ENCODE data around the gene ATP6V1C2. TPM values are rescaled to one million over a fixed set of nuclear protein-coding genes. Genes with fewer than 3 reads are reported as not detected.

Gene ATP6V1C2
- total and polyA plus RNA-seq, 2 experiments from 2014 or later = 0.14 to 2.1 TPM

DNA sequence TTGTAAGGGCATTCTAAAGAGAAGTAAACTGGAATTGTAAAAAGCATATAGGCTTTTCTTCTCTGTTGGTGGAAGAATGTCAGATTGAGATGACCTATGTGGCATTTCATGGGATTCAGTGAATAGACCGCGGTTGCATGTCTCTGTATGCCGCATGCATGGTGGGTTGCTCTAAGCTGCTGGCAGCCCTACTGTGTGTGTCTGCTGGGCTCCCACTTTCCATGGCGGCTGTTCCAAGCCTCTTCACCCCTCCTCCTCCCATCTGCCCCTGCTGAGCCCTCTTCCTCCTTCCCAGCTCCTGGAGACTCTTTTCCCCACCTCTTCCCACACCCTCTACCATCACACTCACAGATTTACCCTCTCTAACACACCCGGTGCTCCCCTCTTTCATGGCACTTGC lies 12.6 kb downstream of the ATP6V1C2 start:
- ATAC-seq = no peak
- H3K27me3 ChIP-seq (ENCODE audit: insufficient read depth) = no peaks in the 10 kb centered on the region
- no peaks in the 10 kb centered on the region for H3K36me3 Mint-ChIP-seq (ENCODE audit: low read depth)

GRCh38 chr2:10738192-10738591 lies 16.8 kb downstream of the ATP6V1C2 start:
- H3K4me3 ChIP-seq = no peak overlapping the region
- no peaks in the 10 kb centered on the region for H3K36me3 Mint-ChIP-seq (ENCODE audit: low read depth)
- ATAC-seq (no peak), DNase-seq (ENCODE audit: low spot score) (no peak)
- H3K36me3 ChIP-seq (ENCODE audit: insufficient read depth) = no peaks in the 10 kb centered on the region
- H3K27ac Mint-ChIP-seq = no peak overlapping the region
- peaks cover 2% of the 10 kb centered on the region for H3K27me3 Mint-ChIP-seq (ENCODE audit: insufficient read depth, low read depth, poor library complexity)
- H3K27me3 ChIP-seq (ENCODE audit: insufficient read depth) = no peaks in the 10 kb centered on the region
- no peaks in the 10 kb centered on the region for H3K9me3 Mint-ChIP-seq
- no peaks in the 10 kb centered on the region for H3F3A ChIP-seq (replicated peaks; ENCODE audit: low read depth)
- no peak overlapping the region for H3K4me3 Mint-ChIP-seq
- no peak overlapping the region for H3K27ac ChIP-seq (ENCODE audit: low read depth)
- no peaks in the 10 kb centered on the region for H3K4me1 ChIP-seq (ENCODE audit: insufficient read depth)
- H3K9me2 ChIP-seq (ENCODE audit: insufficient read depth) = no peaks in the 10 kb centered on the region
- no peaks in the 10 kb centered on the region for H4K20me1 ChIP-seq (replicated peaks; ENCODE audit: insufficient read depth)
- H3K4me2 ChIP-seq = no peak overlapping the region
- no peak overlapping the region for H2AFZ ChIP-seq
- H3K79me2 ChIP-seq (replicated peaks; ENCODE audit: insufficient read depth) = no peaks in the 10 kb centered on the region
- peaks cover 4% of the 10 kb centered on the region; the same call in 1 of the 3 replicates for H3K4me1 Mint-ChIP-seq
- no peak for TF ChIP-seq ZNF462 (CRISPR knock-in tag; IDR thresholded peaks at IDR 0.05)
- no peak for TF ChIP-seq POLR2AphosphoS5 (IDR thresholded peaks at IDR 0.05; ENCODE audit: low read depth)
- TF ChIP-seq ZNF331 (CRISPR knock-in tag; IDR thresholded peaks at IDR 0.05; ENCODE audit: low read depth) = no peak
- TF ChIP-seq JUNB (IDR thresholded peaks at IDR 0.05; ENCODE audit: unreplicated experiment) = no peak
- no peak for TF ChIP-seq EZH2phosphoT487 (IDR thresholded peaks at IDR 0.05; ENCODE audit: unreplicated experiment)
- TF ChIP-seq, protein P1, sequence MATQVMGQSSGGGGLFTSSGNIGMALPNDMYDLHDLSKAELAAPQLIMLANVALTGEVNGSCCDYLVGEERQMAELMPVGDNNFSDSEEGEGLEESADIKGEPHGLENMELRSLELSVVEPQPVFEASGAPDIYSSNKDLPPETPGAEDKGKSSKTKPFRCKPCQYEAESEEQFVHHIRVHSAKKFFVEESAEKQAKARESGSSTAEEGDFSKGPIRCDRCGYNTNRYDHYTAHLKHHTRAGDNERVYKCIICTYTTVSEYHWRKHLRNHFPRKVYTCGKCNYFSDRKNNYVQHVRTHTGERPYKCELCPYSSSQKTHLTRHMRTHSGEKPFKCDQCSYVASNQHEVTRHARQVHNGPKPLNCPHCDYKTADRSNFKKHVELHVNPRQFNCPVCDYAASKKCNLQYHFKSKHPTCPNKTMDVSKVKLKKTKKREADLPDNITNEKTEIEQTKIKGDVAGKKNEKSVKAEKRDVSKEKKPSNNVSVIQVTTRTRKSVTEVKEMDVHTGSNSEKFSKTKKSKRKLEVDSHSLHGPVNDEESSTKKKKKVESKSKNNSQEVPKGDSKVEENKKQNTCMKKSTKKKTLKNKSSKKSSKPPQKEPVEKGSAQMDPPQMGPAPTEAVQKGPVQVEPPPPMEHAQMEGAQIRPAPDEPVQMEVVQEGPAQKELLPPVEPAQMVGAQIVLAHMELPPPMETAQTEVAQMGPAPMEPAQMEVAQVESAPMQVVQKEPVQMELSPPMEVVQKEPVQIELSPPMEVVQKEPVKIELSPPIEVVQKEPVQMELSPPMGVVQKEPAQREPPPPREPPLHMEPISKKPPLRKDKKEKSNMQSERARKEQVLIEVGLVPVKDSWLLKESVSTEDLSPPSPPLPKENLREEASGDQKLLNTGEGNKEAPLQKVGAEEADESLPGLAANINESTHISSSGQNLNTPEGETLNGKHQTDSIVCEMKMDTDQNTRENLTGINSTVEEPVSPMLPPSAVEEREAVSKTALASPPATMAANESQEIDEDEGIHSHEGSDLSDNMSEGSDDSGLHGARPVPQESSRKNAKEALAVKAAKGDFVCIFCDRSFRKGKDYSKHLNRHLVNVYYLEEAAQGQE (IDR thresholded peaks at IDR 0.05; ENCODE audit: unreplicated experiment) = no peak

More for the DNA sequence above, 12.6 kb downstream of the ATP6V1C2 start:
- Histone ChIP-seq H3K4me3 (no peak overlapping the region), H3K4me2 (no peak overlapping the region), H3K79me2 (replicated peaks; ENCODE audit: insufficient read depth) (no peaks in the 10 kb centered on the region), H3F3A (replicated peaks; ENCODE audit: low read depth) (no peaks in the 10 kb centered on the region), H2AFZ (no peak overlapping the region), H3K36me3 (ENCODE audit: insufficient read depth) (no peaks in the 10 kb centered on the region), H3K9me2 (ENCODE audit: insufficient read depth) (no peaks in the 10 kb centered on the region), H4K20me1 (replicated peaks; ENCODE audit: insufficient read depth) (no peaks in the 10 kb centered on the region), H3K27ac (ENCODE audit: low read depth) (no peak overlapping the region), H3K4me1 (ENCODE audit: insufficient read depth) (no peaks in the 10 kb centered on the region)
- Mint-ChIP-seq H3K27me3 (ENCODE audit: insufficient read depth, low read depth, poor library complexity) (peaks cover 6% of the 10 kb centered on the region), H3K27ac (no peak overlapping the region), H3K4me3 (no peak overlapping the region), H3K4me1 (peaks cover 4% of the 10 kb centered on the region; the same call in 1 of the 3 replicates), H3K9me3 (no peaks in the 10 kb centered on the region)
- TF ChIP-seq JUNB (IDR thresholded peaks at IDR 0.05; ENCODE audit: unreplicated experiment) (no peak), CTCF (conservative IDR thresholded peaks at IDR 0.05; ENCODE audit: low read depth in 2 of 2) (no peak), CREB1 (CRISPR knock-in tag; IDR thresholded peaks at IDR 0.05; ENCODE audit: low read depth) (no peak)
- no peak for DNase-seq (ENCODE audit: low spot score)
